Sigmoid colon (tissue), 7 donors: ENCODE measurements around the gene ZNF581. TPM values are rescaled to one million over a fixed set of nuclear protein-coding genes. Genes with fewer than 3 reads are reported as not detected.

Experiments used
- DNase-seq: peaks from one replicate; pipeline ENCODE4 v3.0.0-alpha.2; 2019
- H3K27ac ChIP-seq, 4 donors: fragments of 200-600 bp; sonication (generic); one replicate each; pipeline ENCODE4 v1.5.1; 2016 to 2019; ENCODE audit warnings: mild to moderate bottlenecking in 1 of 4
- H3K27me3 ChIP-seq, 3 donors: fragments of 200-600 bp; sonication (generic); one replicate each; pipeline ENCODE4 v1.5.1; 2019; ENCODE audit warnings: mild to moderate bottlenecking in 1 of 3
- H3K36me3 ChIP-seq, 4 donors: fragments of 200-600 bp; sonication (generic); one replicate each; pipeline ENCODE4 v1.5.1; 2016 to 2019
- H3K4me1 ChIP-seq, 4 donors: fragments of 200-600 bp; sonication (generic); one replicate each; pipeline ENCODE4 v1.5.1; 2017 to 2019
- H3K4me3 ChIP-seq, 4 donors: fragments of 200-600 bp; sonication (generic); one replicate each; pipeline ENCODE4 v1.5.1; 2017 to 2019; ENCODE audit warnings: mild to moderate bottlenecking in 2 of 4, moderate library complexity in 1 of 4
- H3K9me3 ChIP-seq, 4 donors: fragments of 200-600 bp in 3 of 4; sonication (generic) in 3 of 4; one replicate each; pipeline versions ENCODE4 v1.5.1 to v1.6.1; 2013 to 2019
- CTCF ChIP-seq, 4 experiments: fragments of 450-650 bp in 3 of 4; fragments of 200-600 bp in 1 of 4; IDR thresholded peaks; one replicate each; pipeline ENCODE4 v1.5.1; 2016 to 2019; ENCODE audit warnings: antibody characterized with exemption in 4 of 4, mild to moderate bottlenecking in 3 of 4, moderate library complexity in 2 of 4
- EP300 ChIP-seq, 4 donors: sonication (generic); formaldehyde crosslinking; IDR thresholded peaks; one replicate each; pipeline ENCODE4 v1.6.1; 2017; ENCODE audit warnings: antibody characterized with exemption in 4 of 4
- POLR2A ChIP-seq, 2 donors: fragments of 450-650 bp; IDR thresholded peaks; one replicate each; pipeline ENCODE4 v1.6.1; 2016; ENCODE audit warnings: antibody characterized with exemption in 2 of 2, mild to moderate bottlenecking in 2 of 2, moderate library complexity in 2 of 2
- POLR2AphosphoS5 ChIP-seq, 4 donors: sonication (generic); formaldehyde crosslinking; IDR thresholded peaks; one replicate each; pipeline ENCODE4 v1.6.1; 2017; ENCODE audit warnings: antibody characterized with exemption in 4 of 4
- WGBS, 2 donors: extraction: QIAGEN DNeasy Blood & Tissue Kit; methylation state at CpG; one replicate each; pipeline ENCODE4 v1.1.7; 2013; 5-methylcytosine and 5-hydroxymethylcytosine counted together
- intact Hi-C: fragments of 100-400 bp; cut with DNase I; formaldehyde crosslinking; loops from one replicate; pipeline ENCODE4 v1.15.1; 2023
- polyA plus RNA-seq, 3 donors: library from polyadenylated mRNA; stranded (reverse); fragments of 200-250 nt; gene quantifications; one replicate each; pipeline ENCODE4 v1.2.3, GENCODE V29; 2013
- total RNA-seq, 4 donors: library from RNA; depleted of rRNA; stranded (reverse); fragments of >200 nt; gene quantifications; one replicate each; pipeline ENCODE4 v1.1.0, GENCODE V29; 2016
- donor health status: healthy with polysubstance abuse.
- donor health status: Bipolar disorder and iron deficiency.
- donor health status: healthy.

The ZNF581 gene
- total and polyA plus RNA-seq, 7 donors: 17.1 to 43.2 (median 23.4) TPM

GRCh38 chr19:55681131-55682092 is 38.0 kb downstream of the ZNF581 start:
- intact Hi-C loops: no loop called here
- peaks cover 0 to 40% (median 21%) of the 10 kb centered on the region in 4 donors for H3K4me1 ChIP-seq
- WGBS, 2 donors: 87 to 93% methylated on average over 9 of the region's 9 CpGs

GRCh38 chr19:55683449-55684261 is 40.2 kb downstream of the ZNF581 start:
- Histone ChIP-seq H3K9me3 (no peaks in the 10 kb centered on the region), H3K27ac (no peak overlapping the region), H3K4me3 (no peak overlapping the region), H3K36me3 (peaks cover 10 to 79% (median 47%) of the 10 kb centered on the region in 4 donors), H3K27me3 (no peaks in the 10 kb centered on the region), H3K4me1 (peaks cover 0 to 25% (median 6%) of the 10 kb centered on the region in 4 donors)
- intact Hi-C loops: no loop called here
- whole genome bisulfite sequencing, 2 donors: 19 to 74% methylated on average over 22 of the region's 22 CpGs
- DNase-seq: no peak
- TF ChIP-seq POLR2AphosphoS5 (IDR thresholded peaks at IDR 0.05): no peak
- TF ChIP-seq CTCF (IDR thresholded peaks at IDR 0.05): no peak
- no peak for TF ChIP-seq POLR2A (IDR thresholded peaks at IDR 0.05)
- TF ChIP-seq EP300 (IDR thresholded peaks at IDR 0.05): no peak

More at GRCh38 chr19:55681131-55682092, 38.0 kb downstream of the ZNF581 start:
- TF ChIP-seq POLR2AphosphoS5 (IDR thresholded peaks at IDR 0.05) (no peak), POLR2A (IDR thresholded peaks at IDR 0.05) (no peak), CTCF (IDR thresholded peaks at IDR 0.05) (no peak), EP300 (IDR thresholded peaks at IDR 0.05) (no peak)
- no peak overlapping the region for H3K4me3 ChIP-seq
- H3K9me3 ChIP-seq: no peaks in the 10 kb centered on the region
- no peak overlapping the region for H3K27ac ChIP-seq
- H3K27me3 ChIP-seq: no peaks in the 10 kb centered on the region
- DNase-seq: no peak
- H3K36me3 ChIP-seq: peaks cover 10 to 66% (median 46%) of the 10 kb centered on the region in 4 donors

- DNase-seq: no peak
- intact Hi-C loops: no loop called here
- H3K4me3 ChIP-seq: no peak overlapping the region
- H3K4me1 ChIP-seq: peaks cover 0 to 14% (median 0%) of the 10 kb centered on the region in 4 donors
- TF ChIP-seq POLR2A (IDR thresholded peaks at IDR 0.05): no peak
- TF ChIP-seq CTCF (IDR thresholded peaks at IDR 0.05): no peak
- peaks cover 20 to 79% (median 43%) of the 10 kb centered on the region in 4 donors for H3K36me3 ChIP-seq
- WGBS, 2 donors: 92 to 96% methylated on average over 60 of the region's 60 CpGs
- H3K9me3 ChIP-seq: no peaks in the 10 kb centered on the region
- H3K27ac ChIP-seq: no peak overlapping the region
- no peaks in the 10 kb centered on the region for H3K27me3 ChIP-seq
These were observed 41.7 kb downstream of the ZNF581 start for GRCh38 chr19:55684946-55685681.

- H3K36me3 ChIP-seq: peaks cover 23 to 79% (median 45%) of the 10 kb centered on the region in 4 donors
- H3K27ac ChIP-seq: no peak overlapping the region
- TF ChIP-seq POLR2AphosphoS5 (IDR thresholded peaks at IDR 0.05) (no peak), EP300 (IDR thresholded peaks at IDR 0.05) (no peak), POLR2A (IDR thresholded peaks at IDR 0.05) (no peak), CTCF (IDR thresholded peaks at IDR 0.05) (no peak)
- H3K9me3 ChIP-seq: no peaks in the 10 kb centered on the region
- no peak for DNase-seq
- H3K4me3 ChIP-seq: no peak overlapping the region
- peaks cover 0 to 7% (median 0%) of the 10 kb centered on the region in 4 donors for H3K4me1 ChIP-seq
- H3K27me3 ChIP-seq: no peaks in the 10 kb centered on the region
- WGBS, 2 donors: 86 to 94% methylated on average over 6 of the region's 6 CpGs
- intact Hi-C loops: no loop called here
These were observed 42.3 kb downstream of the ZNF581 start for GRCh38 chr19:55685776-55686175.
